CD4-positive, alpha-beta T cell treated with Interleukin-21 for 1 hour (primary cell): Measurements from ENCODE around the gene NCKAP1.
"Not testable (repeated sequence)": the region's sequence is repeated elsewhere in the genome, so short reads cannot be mapped to it uniquely, and the experiment has no call there.

Experiments used
- DNase-seq: peaks from one replicate; pipeline ENCODE4 v3.0.0-alpha.2; 2020

NCKAP1 gene

DNA sequence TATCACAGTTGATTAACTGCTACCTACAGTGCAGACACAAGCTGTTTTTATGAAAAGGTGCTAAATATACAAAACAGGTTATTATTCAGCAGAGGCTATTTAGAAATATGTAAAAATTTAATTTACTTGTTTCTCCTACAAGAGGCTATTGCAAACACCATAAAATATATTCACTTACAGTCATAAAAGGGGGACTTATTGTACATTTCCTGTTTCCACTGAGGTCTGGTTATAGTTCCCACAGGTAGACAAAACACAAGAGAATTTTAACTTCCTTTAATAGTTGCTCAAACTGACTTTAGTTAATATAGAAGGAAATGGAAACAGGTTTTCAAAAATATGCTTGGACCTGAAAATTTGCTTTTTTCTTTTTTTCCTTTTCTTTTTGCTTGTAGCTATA, 131.8 kb downstream of the NCKAP1 start:
- DNase-seq: no peak

DNA sequence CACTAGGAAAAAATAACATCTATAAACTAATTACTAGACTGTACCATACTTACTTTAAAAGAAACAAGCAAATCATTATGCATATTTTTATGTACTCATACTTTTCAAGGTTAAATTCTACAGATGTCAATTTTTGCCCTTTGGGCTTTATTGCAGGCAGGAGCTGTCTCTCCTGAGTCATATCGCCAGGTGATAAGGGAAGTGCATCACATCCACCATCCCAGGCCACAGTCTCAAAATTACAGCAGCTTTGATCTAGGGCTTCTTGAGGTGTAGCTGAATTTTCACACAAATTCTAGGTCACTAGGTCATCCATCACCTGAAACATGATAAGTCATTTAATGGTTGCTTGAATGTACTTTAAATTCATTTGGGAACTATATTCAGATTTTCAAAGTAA, 133.4 kb downstream of the NCKAP1 start:
- DNase-seq: no peak

DNA sequence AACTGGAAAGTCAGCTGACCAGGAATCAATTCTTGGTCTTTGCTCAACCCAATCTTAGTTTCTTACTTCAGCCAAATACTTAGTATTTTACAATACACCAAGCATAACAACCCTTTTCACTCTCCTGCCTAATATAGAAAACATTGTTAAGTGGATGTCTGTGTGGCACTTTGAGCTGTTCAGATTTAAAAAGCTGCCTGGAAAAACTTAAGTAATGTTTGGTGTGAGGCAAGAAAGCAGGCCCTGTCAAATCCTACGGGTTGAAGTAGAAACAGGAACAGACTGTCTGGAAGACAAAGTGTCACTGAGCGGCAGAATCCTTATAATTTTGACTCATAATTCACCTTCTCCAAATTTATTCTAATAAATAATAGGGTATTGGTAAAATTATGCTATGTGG, 134.7 kb downstream of the NCKAP1 start:
- no peak for DNase-seq

DNA sequence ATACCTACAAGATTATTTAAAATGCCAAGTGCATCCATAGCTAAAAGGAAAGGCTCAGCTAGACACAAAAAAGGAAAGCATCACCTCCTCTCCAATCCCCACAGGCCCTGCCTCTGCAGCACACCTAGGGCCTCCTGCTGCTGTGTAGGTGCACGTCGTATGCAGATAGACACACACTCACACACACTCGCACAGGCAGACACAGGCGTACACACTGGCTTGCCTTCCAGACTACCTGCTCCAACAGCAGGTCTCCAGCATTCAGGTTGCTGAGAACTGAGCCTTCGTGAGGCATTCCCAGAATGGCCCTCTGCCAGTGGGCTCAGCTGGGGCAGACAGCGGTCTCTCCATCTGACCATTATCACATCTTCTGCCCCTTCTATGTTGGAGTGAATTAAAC, 136.5 kb downstream of the NCKAP1 start:
- no peak for DNase-seq

DNA sequence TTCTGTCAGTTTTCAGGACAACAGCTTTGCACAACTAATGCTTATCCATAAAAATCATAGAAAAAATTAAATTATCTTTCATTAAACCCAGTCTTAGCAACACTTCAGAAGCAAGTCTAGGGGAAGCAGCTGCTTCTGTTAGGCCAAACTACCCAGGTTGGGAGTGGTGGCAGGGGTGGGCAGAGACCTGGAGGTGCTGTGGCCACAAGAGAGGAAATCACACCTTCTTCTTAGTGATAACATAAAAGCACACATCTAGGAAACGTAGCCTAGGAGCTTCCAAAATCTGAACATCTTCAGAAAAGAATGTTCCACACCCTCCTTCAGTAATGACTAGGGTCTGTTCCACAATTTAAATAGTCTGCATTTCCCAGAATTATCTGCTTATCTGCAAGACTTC, 139.5 kb downstream of the NCKAP1 start:
- DNase-seq: no peak

DNA sequence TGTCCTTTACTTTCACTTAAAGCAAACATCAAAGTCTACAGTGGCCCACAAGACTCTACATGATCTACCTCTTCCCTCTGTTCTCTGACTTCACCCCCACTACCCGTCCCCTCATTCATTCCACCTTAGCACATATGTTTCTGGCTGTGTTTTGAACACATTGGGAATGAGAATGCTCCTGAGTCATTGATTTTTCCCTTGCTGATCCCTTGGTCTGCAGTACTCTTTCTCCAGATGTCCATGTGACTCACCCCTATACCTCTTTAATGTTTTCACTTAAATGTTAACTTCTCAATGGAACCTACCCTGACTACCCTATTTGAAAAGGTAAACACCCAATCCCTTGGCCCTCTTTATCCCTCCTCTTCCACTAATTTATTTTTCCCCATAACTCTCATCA, 141.1 kb downstream of the NCKAP1 start:
- DNase-seq: no peak

DNA sequence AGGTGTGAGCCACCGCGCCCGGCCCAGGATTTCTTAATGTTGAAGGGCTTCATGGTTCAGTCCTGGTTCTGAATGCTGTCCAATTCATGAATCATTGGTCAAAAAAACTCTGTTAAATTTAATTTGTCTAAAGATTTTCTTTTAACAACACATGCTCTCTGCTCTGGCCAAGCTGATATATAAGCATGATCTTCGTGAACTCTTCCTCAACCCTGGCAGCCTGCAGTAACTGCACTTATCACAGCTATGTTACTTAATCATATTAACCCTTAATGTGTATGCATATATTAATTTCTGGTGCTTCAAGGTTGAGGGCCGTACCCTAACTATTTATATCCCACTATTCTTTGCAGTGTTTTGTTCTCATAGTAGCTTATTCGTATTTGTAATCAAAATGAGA, 142.5 kb downstream of the NCKAP1 start:
- DNase-seq: no peak

DNA sequence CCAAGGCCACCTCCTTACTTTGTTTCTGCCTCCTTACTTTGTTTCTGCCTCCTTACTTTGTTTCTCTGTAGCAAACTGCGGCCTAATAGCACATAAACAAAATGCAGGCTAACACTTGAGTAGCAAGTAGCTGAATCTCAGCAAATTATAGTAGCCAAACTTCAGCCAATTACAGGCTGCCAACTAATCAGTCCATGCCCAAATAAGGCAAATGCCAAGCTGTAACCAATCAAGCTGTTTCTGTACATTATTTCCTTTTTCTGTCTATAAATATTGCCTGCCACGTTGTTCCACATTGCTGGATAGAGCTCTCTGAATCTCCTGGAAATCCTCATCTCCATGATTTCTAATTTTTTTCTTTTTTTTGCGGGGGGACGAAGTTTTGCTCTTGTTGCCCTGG, 143.1 kb downstream of the NCKAP1 start:
- DNase-seq: no peak

DNA sequence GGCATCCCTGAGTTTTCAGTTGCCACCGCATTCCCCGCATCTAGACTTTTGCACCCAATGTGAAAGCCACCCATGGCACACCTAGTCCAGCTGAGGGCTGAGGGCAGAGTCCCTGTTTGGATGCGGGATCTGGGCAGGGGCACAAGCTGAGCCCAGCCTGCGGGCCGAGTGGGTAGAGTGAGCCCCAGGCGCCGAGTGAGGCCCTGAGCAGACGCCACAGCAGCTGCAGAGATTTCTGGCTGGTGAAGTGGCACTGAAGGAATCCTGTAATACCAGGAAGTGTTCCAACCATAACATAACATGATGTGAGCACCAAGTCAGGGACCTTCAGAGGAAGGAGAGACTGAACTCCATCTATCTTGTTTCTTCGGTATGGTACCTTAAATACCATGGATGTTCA, 144.1 kb downstream of the NCKAP1 start:
- no peak for DNase-seq

DNA sequence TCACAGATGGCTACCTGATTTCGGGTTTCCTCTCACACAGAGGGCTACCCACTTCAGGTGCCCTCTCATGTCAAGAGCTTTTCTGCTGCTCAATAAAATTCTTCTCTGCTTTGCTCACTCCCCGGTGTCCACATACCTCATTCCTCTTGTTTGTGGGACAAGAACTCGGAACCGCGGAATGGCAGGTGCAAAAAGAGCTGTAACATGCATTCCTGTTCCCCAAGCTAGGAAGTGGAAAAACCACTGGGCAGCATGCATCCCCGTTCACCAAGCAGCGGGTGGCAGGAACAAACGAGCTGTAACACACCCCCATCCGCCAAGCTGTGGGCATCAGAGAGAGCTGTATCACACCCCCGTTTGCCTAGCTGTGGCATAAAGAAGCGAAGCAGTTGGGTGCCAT, 144.6 kb downstream of the NCKAP1 start:
- DNase-seq: no peak

DNA sequence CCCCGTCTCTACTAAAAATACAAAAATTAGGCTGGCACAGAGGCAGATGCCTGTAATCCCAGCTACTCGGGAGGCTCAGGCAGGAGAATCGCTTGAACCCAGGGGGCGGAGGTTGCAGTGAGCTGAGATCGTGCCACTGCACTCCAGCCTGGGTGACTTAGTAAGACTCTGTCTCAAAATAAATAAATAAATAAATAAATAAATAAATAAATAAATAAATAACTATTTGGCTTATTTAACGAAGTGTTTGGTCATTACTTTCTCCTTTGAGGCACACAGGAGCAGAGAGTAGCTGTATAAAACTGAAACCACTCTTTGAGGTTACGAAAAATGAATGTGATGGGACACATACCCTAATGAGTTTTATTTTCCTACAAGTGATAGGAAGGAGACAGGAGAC, 145.2 kb downstream of the NCKAP1 start:
- not testable (repeated sequence) for DNase-seq

DNA sequence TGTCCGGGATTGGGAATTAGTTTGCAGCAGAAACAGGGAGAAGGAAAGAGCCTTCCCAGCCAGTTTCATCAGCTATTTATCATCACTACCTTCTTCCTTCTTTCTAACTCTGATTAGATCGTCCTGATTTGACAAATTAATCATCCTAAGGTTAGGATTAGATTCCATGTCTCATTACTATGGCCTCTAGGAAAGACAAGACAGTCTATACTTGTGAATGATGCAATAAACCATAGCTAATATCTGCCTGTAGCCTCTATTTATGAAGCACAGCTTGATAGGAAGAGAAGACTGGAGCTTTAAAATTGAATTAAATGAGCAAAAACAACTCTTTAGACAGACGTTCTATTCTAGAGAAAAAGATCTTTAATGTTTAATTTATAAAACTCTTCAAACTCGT, 146.6 kb downstream of the NCKAP1 start:
- no peak for DNase-seq

DNA sequence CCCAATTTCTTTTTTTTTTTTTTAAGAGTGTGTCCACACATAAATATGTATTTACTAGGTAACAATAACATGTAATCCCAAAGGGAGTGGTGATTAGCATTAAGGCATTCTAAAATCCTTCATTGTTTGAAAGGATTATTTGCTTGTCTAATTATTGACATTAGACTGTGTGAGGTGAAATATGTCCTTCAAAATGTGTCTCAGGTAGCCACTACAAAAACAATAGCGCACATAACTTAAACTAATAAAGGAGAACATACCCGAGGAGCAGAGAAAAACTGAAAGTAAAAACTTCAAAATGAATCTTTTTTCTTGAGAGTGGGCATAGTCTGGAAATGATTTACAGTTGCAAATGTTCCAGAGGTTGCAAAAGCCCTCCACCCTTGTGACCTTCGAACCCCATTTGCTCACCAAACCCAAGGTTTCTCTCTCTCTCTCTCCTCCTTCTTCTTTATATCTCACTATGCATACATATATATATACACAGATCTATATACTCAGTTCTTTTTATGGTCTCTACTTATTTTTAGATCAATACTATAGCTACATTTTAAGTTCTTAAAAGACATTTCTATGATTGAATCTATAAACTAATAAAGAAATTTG, 147.4 kb downstream of the NCKAP1 start:
- no peak for DNase-seq

DNA sequence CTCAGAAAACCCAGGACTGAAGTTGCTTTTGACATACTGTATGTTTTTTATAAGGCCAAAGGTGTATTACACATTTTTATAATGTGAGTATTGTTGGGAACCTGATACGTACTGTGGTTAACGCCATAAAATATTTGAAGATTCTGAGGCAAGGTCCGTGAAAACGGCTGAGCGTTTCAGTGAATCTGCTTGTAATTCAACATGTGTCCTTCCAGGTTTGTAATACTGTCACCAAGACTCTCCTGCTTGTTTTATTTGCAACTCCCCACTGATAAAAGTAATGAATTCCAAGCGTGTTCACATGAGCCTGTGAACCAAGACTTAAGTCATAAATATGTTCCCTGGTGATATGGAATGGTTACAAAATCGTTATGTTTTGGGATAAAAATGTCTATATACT, 148.0 kb downstream of the NCKAP1 start:
- no peak for DNase-seq

DNA sequence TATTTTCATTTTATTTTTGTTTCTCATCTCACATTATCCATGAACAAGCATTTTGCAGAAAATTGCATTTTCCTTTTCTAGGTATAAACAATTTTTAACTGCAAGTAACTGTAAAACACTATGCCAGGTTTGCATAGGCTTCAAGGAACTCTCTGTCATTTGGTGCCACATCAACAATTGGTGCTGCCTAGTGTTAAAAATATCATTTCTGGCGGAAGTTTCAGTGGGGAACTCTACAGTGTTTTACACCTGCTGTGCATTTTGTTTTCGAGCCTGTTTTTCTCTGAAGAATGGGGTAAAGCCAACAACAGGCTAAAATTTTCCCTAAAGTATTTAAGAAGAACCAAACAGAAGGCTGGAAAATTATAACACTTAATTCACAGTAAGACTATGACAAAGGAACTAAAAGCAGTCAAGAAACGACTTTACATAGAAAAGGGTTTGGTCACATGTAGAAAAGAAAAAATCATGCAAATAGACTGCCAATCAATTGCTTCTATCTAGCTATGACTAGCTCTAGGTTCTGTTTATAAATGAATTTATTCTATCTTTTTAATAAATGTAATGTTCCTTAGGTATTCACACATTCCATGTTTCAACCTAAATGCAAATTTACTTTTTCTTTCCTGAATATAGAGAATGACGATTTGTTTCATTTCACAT, 150.4 kb downstream of the NCKAP1 start:
- DNase-seq: no peak

DNA sequence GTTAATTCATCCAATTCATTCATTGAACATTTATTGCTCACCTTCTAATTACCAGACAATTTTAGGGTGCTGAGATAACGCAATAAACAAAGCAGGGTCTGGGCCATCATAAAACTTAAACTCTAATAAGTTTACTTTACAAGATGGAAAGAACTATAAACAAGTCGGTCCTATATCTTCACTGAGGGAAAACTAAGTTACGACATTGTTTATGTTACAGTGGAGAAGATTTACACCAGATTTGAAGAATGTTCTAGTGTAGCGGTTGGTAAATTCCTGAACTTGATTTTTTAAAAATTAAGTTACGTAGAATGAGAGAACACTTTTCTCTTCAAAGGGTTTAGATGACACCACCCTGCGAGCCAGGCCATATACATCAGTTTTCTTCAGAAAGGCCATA, 151.2 kb downstream of the NCKAP1 start:
- no peak for DNase-seq

DNA sequence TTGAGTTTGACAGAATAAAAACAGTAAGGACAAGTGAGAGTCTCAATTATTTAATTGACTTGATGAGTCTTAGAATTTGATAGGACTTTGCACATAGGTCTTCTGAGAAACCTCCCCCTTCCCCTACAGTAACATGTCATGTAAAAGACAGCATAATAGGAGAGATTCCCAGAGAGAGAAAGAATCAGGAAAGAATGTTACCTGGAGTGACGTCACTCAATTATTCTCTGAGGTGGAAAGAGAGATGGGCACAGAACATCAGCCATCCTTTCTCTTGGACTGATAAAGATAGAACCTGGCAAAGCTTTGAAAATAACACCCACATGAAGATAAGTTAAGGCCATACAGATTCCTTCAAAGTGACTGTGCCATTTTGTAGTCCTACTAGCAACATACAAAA, 152.5 kb downstream of the NCKAP1 start:
- DNase-seq: no peak

DNA sequence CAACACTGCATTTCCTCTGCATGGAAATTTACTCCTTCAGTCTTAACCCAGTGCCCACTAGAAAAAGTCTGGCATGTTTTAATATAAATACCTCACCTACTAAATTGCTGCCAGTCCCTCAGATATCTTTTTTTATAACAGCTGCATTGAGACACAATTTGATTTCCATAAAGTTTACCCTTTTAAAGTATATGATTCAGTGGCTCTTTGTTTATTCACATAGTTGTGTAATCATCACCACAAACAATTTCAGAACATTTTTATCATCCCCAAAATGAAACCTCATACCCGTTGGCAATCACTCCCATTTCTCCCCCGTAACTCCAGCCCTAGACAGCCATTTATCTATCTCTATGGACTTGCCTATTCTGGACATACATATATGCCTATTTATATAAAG, 154.8 kb downstream of the NCKAP1 start:
- DNase-seq: no peak

DNA sequence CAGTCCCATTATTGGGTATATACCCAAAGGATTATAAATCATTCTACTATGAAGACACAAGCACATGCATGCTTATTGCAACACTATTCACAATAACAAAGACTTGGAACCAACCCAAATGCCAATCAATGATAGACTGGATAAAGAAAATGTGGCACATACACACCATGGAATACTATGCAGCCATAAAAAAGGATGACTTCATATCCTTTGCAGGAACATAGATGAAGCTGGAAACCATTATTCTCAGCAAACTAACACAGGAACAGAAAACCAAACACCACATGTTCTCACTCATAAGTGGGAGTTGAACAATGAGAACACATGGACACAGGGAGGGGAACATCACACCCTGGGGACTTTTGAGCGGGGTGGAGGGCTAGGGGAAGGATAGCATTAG, 158.2 kb downstream of the NCKAP1 start:
- DNase-seq: not testable (repeated sequence)

DNA sequence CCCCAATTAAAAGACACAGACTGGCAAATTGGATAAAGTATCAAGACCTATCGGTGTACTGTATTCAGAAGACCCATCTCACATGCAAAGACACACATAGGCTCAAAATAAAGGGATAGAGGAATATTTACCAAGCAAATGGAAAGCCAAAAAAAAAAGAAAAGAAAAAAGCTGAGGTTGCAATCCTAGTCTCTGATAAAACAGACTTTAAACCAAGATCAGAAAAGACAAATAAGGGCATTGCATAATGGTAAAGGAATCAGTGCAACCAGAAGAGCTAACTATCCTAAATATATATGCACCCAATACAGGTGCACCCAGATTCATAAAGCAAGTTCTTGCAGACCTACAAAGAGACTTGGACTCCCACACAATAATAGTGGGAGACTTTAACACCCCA, 161.6 kb downstream of the NCKAP1 start:
- DNase-seq: not testable (repeated sequence)

DNA sequence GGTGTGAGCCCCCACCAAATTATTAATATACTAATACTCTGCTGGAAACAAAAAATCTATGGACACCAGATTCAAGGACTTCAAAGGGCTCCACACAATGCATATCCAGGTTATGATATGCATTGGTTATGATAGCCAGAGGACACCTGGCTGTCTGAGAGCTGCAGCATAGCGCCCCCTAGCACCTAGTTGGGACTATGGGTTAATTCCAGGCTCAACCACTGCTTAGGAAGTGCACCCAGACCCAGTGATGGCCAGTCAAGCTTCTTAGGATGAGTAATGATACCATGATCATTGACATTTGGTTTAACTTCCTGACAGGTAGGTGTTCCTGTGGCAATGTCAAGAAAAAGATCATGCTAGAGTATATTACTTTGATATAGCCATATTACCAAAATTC, 168.0 kb downstream of the NCKAP1 start:
- DNase-seq: no peak

DNA sequence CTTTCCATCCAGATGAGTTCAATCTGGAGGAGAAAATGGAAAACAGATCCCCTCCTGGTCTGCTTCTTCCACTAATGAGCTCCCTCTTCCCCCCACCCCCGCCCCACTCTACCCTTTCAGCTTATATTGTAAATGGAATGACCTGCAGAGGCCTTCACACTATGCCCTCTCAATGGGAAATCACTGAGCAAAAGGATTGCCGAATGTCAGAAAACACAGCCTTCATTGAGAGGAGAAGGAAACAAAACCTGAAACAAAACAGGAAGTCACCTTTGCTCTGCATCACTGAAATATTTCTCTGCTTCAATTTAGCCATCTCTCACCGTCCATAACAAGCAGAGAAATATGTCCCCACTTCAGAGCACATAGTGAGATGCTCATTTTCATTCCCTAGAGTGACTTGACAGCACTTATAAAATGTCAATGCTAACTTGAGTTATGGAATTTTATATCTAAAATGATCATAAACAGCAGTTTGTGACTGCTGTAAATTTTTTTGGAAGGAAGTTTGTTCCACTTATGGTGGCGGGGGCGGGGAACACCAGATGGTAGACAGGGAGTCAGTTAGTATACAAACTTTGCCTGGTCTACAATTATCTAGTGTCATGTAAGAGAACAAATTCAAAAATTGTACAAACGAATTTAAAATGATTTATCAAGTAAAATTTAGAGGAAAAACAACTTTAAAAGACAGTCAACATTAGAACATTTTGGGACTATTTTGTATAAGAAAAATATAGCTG, 170.0 kb downstream of the NCKAP1 start:
- no peak for DNase-seq

DNA sequence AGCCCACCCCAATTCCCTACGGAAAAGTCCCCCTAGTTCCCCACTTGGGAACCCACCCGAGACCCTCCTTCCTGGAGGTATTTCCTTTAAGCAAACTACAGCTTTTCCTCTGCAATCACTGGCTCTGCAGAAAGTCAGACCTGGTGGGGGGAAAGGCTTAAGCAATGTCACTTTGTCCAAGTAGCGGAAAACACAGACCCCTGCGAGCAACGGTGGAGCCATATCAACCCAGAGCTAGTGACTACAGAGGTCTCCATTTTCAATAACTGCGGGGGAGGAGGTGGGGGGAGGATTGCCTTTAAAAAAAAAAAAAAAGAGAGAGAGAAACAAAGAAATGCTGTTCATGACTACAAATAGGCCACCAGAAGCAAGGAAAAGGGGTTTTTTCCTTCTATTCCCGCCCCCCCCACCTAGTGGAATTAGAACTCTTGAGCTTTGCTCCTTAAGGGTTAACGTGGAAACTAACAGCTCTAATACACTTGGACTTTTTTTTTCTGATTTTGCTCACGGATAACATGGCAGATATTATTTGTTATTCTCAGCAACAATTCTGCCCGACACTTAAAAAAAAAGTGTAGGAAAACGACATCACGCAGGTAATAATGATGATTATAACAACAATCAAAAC, 170.7 kb downstream of the NCKAP1 start:
- DNase-seq: no peak
